ENCODE results near the gene FIG4. TPM values are rescaled to one million over a fixed set of nuclear protein-coding genes. Genes with fewer than 3 reads are reported as not detected.

FIG4 gene
- polyA plus RNA-seq, 1 donor from 2014 or later: 35.4 TPM

DNA sequence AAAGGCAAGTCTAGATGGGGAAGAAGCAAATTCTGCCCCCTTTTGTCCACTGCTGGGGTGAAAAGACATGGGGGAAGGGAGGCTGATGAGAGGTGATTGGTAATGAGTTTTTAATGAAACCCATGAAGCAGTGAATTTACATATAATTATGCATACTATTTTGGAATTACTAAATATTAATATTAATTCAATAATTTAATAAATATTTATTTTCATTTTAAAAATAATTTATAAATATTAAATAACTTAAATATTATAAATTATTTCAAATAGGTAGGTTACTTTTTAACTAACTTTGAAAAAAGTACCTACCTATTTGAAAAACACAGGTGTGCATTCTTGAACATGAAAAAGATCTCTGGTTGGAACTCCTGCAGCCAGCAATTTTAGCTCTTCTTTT, 148.9 kb downstream of the FIG4 start:
- Histone ChIP-seq H3K9me2 (ENCODE audit: insufficient read depth, low read length) (no peaks in the 10 kb centered on the region), H3K36me3 (ENCODE audit: insufficient read depth, low read length) (no peaks in the 10 kb centered on the region), H3K9ac (ENCODE audit: low read length) (no peak overlapping the region), H3K27ac (ENCODE audit: low read length) (no peak overlapping the region), H3K9me3 (ENCODE audit: low read length) (no peaks in the 10 kb centered on the region), H3K4me3 (ENCODE audit: low read length) (no peak overlapping the region), H2AFZ (ENCODE audit: low read depth, low read length) (no peak overlapping the region), H3F3A (ENCODE audit: insufficient read depth, low read length, poor library complexity, severe bottlenecking) (no peaks in the 10 kb centered on the region), H3K4me2 (ENCODE audit: low read length) (no peak overlapping the region), H3K79me2 (replicated peaks; ENCODE audit: insufficient read depth, low read length) (no peaks in the 10 kb centered on the region), H4K20me1 (ENCODE audit: insufficient read depth) (no peaks in the 10 kb centered on the region), H3K27me3 (ENCODE audit: insufficient read depth, low read depth, low read length) (no peaks in the 10 kb centered on the region)
- no peak for TF ChIP-seq MXI1 (conservative IDR thresholded peaks at IDR 0.05; ENCODE audit: poor library complexity, severe bottlenecking)
- no peak for TF ChIP-seq CTCF (IDR thresholded peaks at IDR 0.05; ENCODE audit: poor library complexity, severe bottlenecking)
- TF ChIP-seq RAD21 (conservative IDR thresholded peaks at IDR 0.05): no peak
- no peak for TF ChIP-seq EP300 (conservative IDR thresholded peaks at IDR 0.05; ENCODE audit: poor library complexity, severe bottlenecking)
- no peak for TF ChIP-seq EZH2 (IDR thresholded peaks at IDR 0.05; ENCODE audit: borderline replicate concordance, insufficient read depth, low read length, poor library complexity, severe bottlenecking)
- TF ChIP-seq SMC3 (conservative IDR thresholded peaks at IDR 0.05; ENCODE audit: poor library complexity): no peak
- no peak for TF ChIP-seq REST (IDR thresholded peaks at IDR 0.05; ENCODE audit: borderline replicate concordance)
- no peak for TF ChIP-seq POLR2AphosphoS5 (IDR thresholded peaks at IDR 0.05)
- TF ChIP-seq TAF1 (IDR thresholded peaks at IDR 0.05; ENCODE audit: low read depth): no peak

DNA sequence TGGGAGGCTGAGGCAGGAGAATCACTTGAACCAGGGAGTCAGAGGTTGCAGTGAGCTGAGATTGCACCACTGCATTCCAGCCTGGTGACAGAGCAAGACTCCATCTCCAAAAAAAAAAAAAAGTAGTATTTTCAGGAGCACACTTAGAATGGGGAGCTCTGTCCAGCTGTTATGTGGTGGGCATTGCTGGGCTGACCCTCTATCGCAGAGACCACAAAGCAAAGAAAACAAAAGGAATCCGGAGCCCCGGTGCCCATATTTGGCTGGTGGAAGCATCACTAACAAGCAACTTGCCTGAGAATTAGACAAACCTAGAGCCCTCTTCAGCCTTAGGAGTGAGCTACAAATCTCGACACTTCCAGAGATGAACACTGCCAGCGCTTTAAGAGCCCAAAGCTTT, 149.7 kb downstream of the FIG4 start:
- H3K9ac ChIP-seq (ENCODE audit: low read length): no peak overlapping the region
- no peak overlapping the region for H3K27ac ChIP-seq (ENCODE audit: low read length)
- H3F3A ChIP-seq (ENCODE audit: insufficient read depth, low read length, poor library complexity, severe bottlenecking): no peaks in the 10 kb centered on the region
- H2AFZ ChIP-seq (ENCODE audit: low read depth, low read length): no peak overlapping the region
- no peaks in the 10 kb centered on the region for H3K9me3 ChIP-seq (ENCODE audit: low read length)
- no peak overlapping the region for H3K4me3 ChIP-seq (ENCODE audit: low read length)
- H3K36me3 ChIP-seq (ENCODE audit: insufficient read depth, low read length): no peaks in the 10 kb centered on the region
- H3K9me2 ChIP-seq (ENCODE audit: insufficient read depth, low read length): no peaks in the 10 kb centered on the region
- TF ChIP-seq RAD21 (conservative IDR thresholded peaks at IDR 0.05) (no peak), SMC3 (conservative IDR thresholded peaks at IDR 0.05; ENCODE audit: poor library complexity) (no peak), POLR2AphosphoS5 (IDR thresholded peaks at IDR 0.05) (no peak), TAF1 (IDR thresholded peaks at IDR 0.05; ENCODE audit: low read depth) (no peak), CTCF (IDR thresholded peaks at IDR 0.05; ENCODE audit: poor library complexity, severe bottlenecking) (no peak), EP300 (conservative IDR thresholded peaks at IDR 0.05; ENCODE audit: poor library complexity, severe bottlenecking) (no peak), MXI1 (conservative IDR thresholded peaks at IDR 0.05; ENCODE audit: poor library complexity, severe bottlenecking) (no peak), REST (IDR thresholded peaks at IDR 0.05; ENCODE audit: borderline replicate concordance) (no peak), EZH2 (IDR thresholded peaks at IDR 0.05; ENCODE audit: borderline replicate concordance, insufficient read depth, low read length, poor library complexity, severe bottlenecking) (no peak)
- no peaks in the 10 kb centered on the region for H3K27me3 ChIP-seq (ENCODE audit: insufficient read depth, low read depth, low read length)
- H3K4me2 ChIP-seq (ENCODE audit: low read length): no peak overlapping the region
- H3K79me2 ChIP-seq (replicated peaks; ENCODE audit: insufficient read depth, low read length): no peaks in the 10 kb centered on the region
- H4K20me1 ChIP-seq (ENCODE audit: insufficient read depth): no peaks in the 10 kb centered on the region
